HUES64 (cell line): Measurements from ENCODE around the gene CHKB.
"Not testable (repeated sequence)": the region's sequence is repeated elsewhere in the genome, so short reads cannot be mapped to it uniquely, and the experiment has no call there.

ENCODE experiments used
- H3K27ac ChIP-seq: 2 replicates; pipeline ENCODE4 v1.7.0; 2013; ENCODE audit warnings: low read depth, low read length, inconsistent platforms
- H3K27me3 ChIP-seq: 2 replicates; pipeline ENCODE4 v1.6.1; 2013; ENCODE audit warnings: mild to moderate bottlenecking, low read length; ENCODE audit not compliant: insufficient read depth
- H3K36me3 ChIP-seq: 2 replicates; pipeline ENCODE4 v1.6.1; 2013; ENCODE audit warnings: mild to moderate bottlenecking, low read length; ENCODE audit not compliant: insufficient read depth
- H3K4me1 ChIP-seq: 2 replicates; pipeline ENCODE4 v1.6.1; 2013; ENCODE audit warnings: mild to moderate bottlenecking, low read length, moderate library complexity; ENCODE audit not compliant: insufficient read depth
- H3K4me3 ChIP-seq: 2 replicates; pipeline ENCODE4 v1.5.1; 2013; ENCODE audit warnings: mild to moderate bottlenecking, low read length, moderate library complexity
- H3K9ac ChIP-seq: 2 replicates; pipeline ENCODE4 v1.6.1; 2013; ENCODE audit warnings: mild to moderate bottlenecking, low read depth, low read length
- H3K9me3 ChIP-seq: 2 replicates; pipeline ENCODE4 v1.6.1; 2013; ENCODE audit warnings: low read depth, low read length; ENCODE audit not compliant: insufficient read depth
- WGBS: fragments of 150-250, 120-280 bp; methylation state at CpG from one replicate; pipeline ENCODE4 v1.1.7; 2013; ENCODE audit warnings: missing lambda C conversion rate; 5-methylcytosine and 5-hydroxymethylcytosine counted together

CHKB gene

GRCh38 chr22:50611341-50612060 lies 28.9 kb upstream of the CHKB start:
- peaks cover 27% of the 10 kb centered on the region for H3K27me3 ChIP-seq
- no peak overlapping the region for H3K9ac ChIP-seq
- 92% methylated on average over 26 of the region's 26 CpGs for WGBS

GRCh38 chr22:50610581-50610980 lies 27.9 kb upstream of the CHKB start:
- H3K4me3 ChIP-seq = no peak overlapping the region
- H3K36me3 ChIP-seq = no peaks in the 10 kb centered on the region
- no peaks in the 10 kb centered on the region for H3K4me1 ChIP-seq
- no peaks in the 10 kb centered on the region for H3K9me3 ChIP-seq
- peaks cover 36% of the 10 kb centered on the region for H3K27me3 ChIP-seq
- 89% methylated on average over 17 of the region's 17 CpGs for WGBS
- H3K27ac ChIP-seq = no peak overlapping the region
- H3K9ac ChIP-seq = no peak overlapping the region

More at GRCh38 chr22:50611341-50612060, 28.9 kb upstream of the CHKB start:
- no peak overlapping the region for H3K4me3 ChIP-seq
- no peaks in the 10 kb centered on the region for H3K4me1 ChIP-seq
- H3K9me3 ChIP-seq = no peaks in the 10 kb centered on the region
- H3K36me3 ChIP-seq = no peaks in the 10 kb centered on the region
- no peak overlapping the region for H3K27ac ChIP-seq

- H3K27ac ChIP-seq = no peak overlapping the region
- no peak overlapping the region for H3K9ac ChIP-seq
- no peaks in the 10 kb centered on the region for H3K4me1 ChIP-seq
- no peaks in the 10 kb centered on the region for H3K9me3 ChIP-seq
- no peak overlapping the region for H3K4me3 ChIP-seq
- H3K36me3 ChIP-seq = no peaks in the 10 kb centered on the region
- 84% methylated on average over 11 of the region's 11 CpGs for WGBS
- H3K27me3 ChIP-seq = peaks cover 42% of the 10 kb centered on the region
These were observed 27.4 kb upstream of the CHKB start for GRCh38 chr22:50610041-50610451.

- Histone ChIP-seq H3K9me3 (no peaks in the 10 kb centered on the region), H3K9ac (no peak overlapping the region), H3K4me1 (no peaks in the 10 kb centered on the region), H3K27me3 (peaks cover 46% of the 10 kb centered on the region), H3K36me3 (no peaks in the 10 kb centered on the region), H3K4me3 (no peak overlapping the region), H3K27ac (no peak overlapping the region)
- WGBS = 86% methylated on average over 12 of the region's 12 CpGs
These were observed 26.9 kb upstream of the CHKB start for GRCh38 chr22:50609599-50609998.

- no peaks in the 10 kb centered on the region for H3K36me3 ChIP-seq
These were observed 26.3 kb upstream of the CHKB start for GRCh38 chr22:50608996-50609395.

GRCh38 chr22:50608058-50608840 lies 25.6 kb upstream of the CHKB start:
- WGBS = 89% methylated on average over 39 of the region's 39 CpGs

More at GRCh38 chr22:50608996-50609395, 26.3 kb upstream of the CHKB start:
- no peaks in the 10 kb centered on the region for H3K9me3 ChIP-seq
- no peak overlapping the region for H3K27ac ChIP-seq
- WGBS = 92% methylated on average over 10 of the region's 10 CpGs
- peaks cover 52% of the 10 kb centered on the region for H3K27me3 ChIP-seq
- H3K4me1 ChIP-seq = no peaks in the 10 kb centered on the region
- no peak overlapping the region for H3K4me3 ChIP-seq
- H3K9ac ChIP-seq = no peak overlapping the region

GRCh38 chr22:50607659-50608020 lies 25.0 kb upstream of the CHKB start:
- H3K4me3 ChIP-seq = no peak overlapping the region
- peaks cover 57% of the 10 kb centered on the region for H3K27me3 ChIP-seq
- H3K9me3 ChIP-seq = no peaks in the 10 kb centered on the region
- 89% methylated on average over 6 of the region's 6 CpGs for WGBS
- H3K27ac ChIP-seq = no peak overlapping the region
- H3K4me1 ChIP-seq = no peaks in the 10 kb centered on the region
- H3K36me3 ChIP-seq = no peaks in the 10 kb centered on the region
- no peak overlapping the region for H3K9ac ChIP-seq

More at GRCh38 chr22:50608058-50608840, 25.6 kb upstream of the CHKB start:
- not testable (repeated sequence) for H3K4me3 ChIP-seq, H3K9me3 ChIP-seq, H3K27ac ChIP-seq, H3K36me3 ChIP-seq, H3K4me1 ChIP-seq, H3K9ac ChIP-seq
- H3K27me3 ChIP-seq = peaks cover 56% of the 10 kb centered on the region

GRCh38 chr22:50606946-50607658 lies 24.5 kb upstream of the CHKB start:
- Histone ChIP-seq H3K9ac (no peak overlapping the region), H3K9me3 (no peaks in the 10 kb centered on the region), H3K27ac (no peak overlapping the region), H3K4me3 (no peak overlapping the region), H3K36me3 (no peaks in the 10 kb centered on the region), H3K4me1 (no peaks in the 10 kb centered on the region), H3K27me3 (peaks cover 62% of the 10 kb centered on the region)
- WGBS = 89% methylated on average over 18 of the region's 18 CpGs

GRCh38 chr22:50606165-50606945 lies 23.7 kb upstream of the CHKB start:
- H3K9me3 ChIP-seq = no peaks in the 10 kb centered on the region
- H3K36me3 ChIP-seq = no peaks in the 10 kb centered on the region
- WGBS = 77% methylated on average over 19 of the region's 19 CpGs
- H3K9ac ChIP-seq = no peak overlapping the region
- H3K27me3 ChIP-seq = peaks cover 67% of the 10 kb centered on the region
- H3K4me1 ChIP-seq = no peaks in the 10 kb centered on the region
- H3K4me3 ChIP-seq = no peak overlapping the region
- no peak overlapping the region for H3K27ac ChIP-seq

- Histone ChIP-seq H3K9ac (no peak overlapping the region), H3K9me3 (no peaks in the 10 kb centered on the region), H3K27ac (no peak overlapping the region), H3K27me3 (peaks cover 70% of the 10 kb centered on the region), H3K4me1 (no peaks in the 10 kb centered on the region), H3K4me3 (no peak overlapping the region), H3K36me3 (no peaks in the 10 kb centered on the region)
- WGBS = 87% methylated on average over 20 of the region's 20 CpGs
These were observed 23.0 kb upstream of the CHKB start for GRCh38 chr22:50605613-50606074.
